GM20000 (cell line): ENCODE measurements around the gene PHF2.

Experiments used
- DNase-seq: peaks from one replicate; pipeline ENCODE4 v3.0.0; 2012; ENCODE audit warnings: low spot score
- CTCF ChIP-seq: IDR thresholded peaks from 2 replicates; pipeline ENCODE4 v1.5.1; 2012; ENCODE audit warnings: mild to moderate bottlenecking, control low read depth; ENCODE audit errors: extremely low read depth, missing control alignments

The PHF2 gene

GRCh38 chr9:93653760-93654159 is 77.4 kb downstream of the PHF2 start:
- DNase-seq, result no peak
- TF ChIP-seq CTCF, result no peak

- no peak for DNase-seq
- no peak for TF ChIP-seq CTCF
Measured at GRCh38 chr9:93654351-93654961, 78.1 kb downstream of the PHF2 start.

- DNase-seq, result no peak
- TF ChIP-seq CTCF, result no peak
Measured at GRCh38 chr9:93655621-93656425, 79.4 kb downstream of the PHF2 start.

GRCh38 chr9:93656426-93657239 is 80.2 kb downstream of the PHF2 start:
- TF ChIP-seq CTCF, result no peak
- no peak for DNase-seq

GRCh38 chr9:93657331-93658111 is 81.1 kb downstream of the PHF2 start:
- TF ChIP-seq CTCF, result no peak
- no peak for DNase-seq

GRCh38 chr9:93658184-93658925 is 82.0 kb downstream of the PHF2 start:
- TF ChIP-seq CTCF, result no peak
- no peak for DNase-seq
